Astrocyte of the spinal cord (primary cell): ENCODE results near the gene CAMTA1.
"Not testable (repeated sequence)": the region's sequence is repeated elsewhere in the genome, so short reads cannot be mapped to it uniquely, and the experiment has no call there.

Source experiments
- DNase-seq: peaks from one replicate; pipeline ENCODE4 v3.0.0; 2011; ENCODE audit warnings: low read depth, low spot score
- H3K4me3 ChIP-seq: 2 replicates; pipeline ENCODE4 v1.5.1; 2011; ENCODE audit warnings: low read depth, mild to moderate bottlenecking, low read length, moderate library complexity
- CTCF ChIP-seq: IDR thresholded peaks from 2 replicates; pipeline ENCODE4 v1.5.1; 2012; ENCODE audit warnings: low read depth, mild to moderate bottlenecking, low read length, inconsistent platforms
- in situ Hi-C: cut with HindIII; loops from 2 replicates; pipeline ENCODE4 v1.10.0; 2017; ENCODE audit warnings: low sequenced_read_pairs

The CAMTA1 gene

GRCh38 chr1:7380712-7381111 is 595.5 kb downstream of the CAMTA1 start:
- DNase-seq = no peak
- no peak overlapping the region for H3K4me3 ChIP-seq
- in situ Hi-C loops = no loop called here
- TF ChIP-seq CTCF = no peak

GRCh38 chr1:7381729-7382128 is 596.5 kb downstream of the CAMTA1 start:
- in situ Hi-C loops, DNase-seq, H3K4me3 ChIP-seq: not testable (repeated sequence)

GRCh38 chr1:7382971-7383370 is 597.7 kb downstream of the CAMTA1 start:
- H3K4me3 ChIP-seq = no peak overlapping the region
- DNase-seq = no peak
- in situ Hi-C loops = no loop called here
- TF ChIP-seq CTCF = no peak

- H3K4me3 ChIP-seq = no peak overlapping the region
- in situ Hi-C loops = no loop called here
- no peak for DNase-seq
- no peak for TF ChIP-seq CTCF
Measured at GRCh38 chr1:7383671-7384520, 598.6 kb downstream of the CAMTA1 start.

GRCh38 chr1:7384679-7385078 is 599.4 kb downstream of the CAMTA1 start:
- DNase-seq = no peak
- in situ Hi-C loops = no loop called here
- TF ChIP-seq CTCF = no peak
- H3K4me3 ChIP-seq = no peak overlapping the region

- TF ChIP-seq CTCF = no peak
- no peak overlapping the region for H3K4me3 ChIP-seq
- DNase-seq = no peak
- in situ Hi-C loops = no loop called here
Measured at GRCh38 chr1:7385471-7386225, 600.4 kb downstream of the CAMTA1 start.
